PC-9 (cell line): ENCODE results near the gene EMP2. TPM values are rescaled to one million over a fixed set of nuclear protein-coding genes. Genes with fewer than 3 reads are reported as not detected.

Experiments
- BruUV-seq: library from RNA; stranded (reverse); fragments of 400-500 nt; replicated peaks from 2 replicates; lab custom pipeline; 2021; lab: Mats Ljungman, UMichigan
- CTCF ChIA-PET: fragments of 300-600 bp; sonication (Branson Sonifier 250); formaldehyde crosslinking; loops from one replicate; lab custom pipeline; 2022; ENCODE audit warnings: antibody characterized with exemption; lab: Charles Lee
- POLR2A ChIA-PET: fragments of 300-600 bp; sonication (Branson Sonifier 250); formaldehyde crosslinking; loops from one replicate; lab custom pipeline; 2022; ENCODE audit warnings: antibody characterized with exemption; ENCODE audit not compliant: unreplicated experiment; lab: Charles Lee
- DNase-seq, 2 experiments: peaks; one replicate each; pipeline versions ENCODE4 v3.0.0 to v3.0.0-alpha.2; 2015 to 2022; ENCODE audit warnings: mixed read lengths in 1 of 2
- H2AFZ ChIP-seq: fragments of 200-600 bp; sonication (generic); 2 replicates; pipeline ENCODE4 v1.8.1; 2017; ENCODE audit warnings: antibody characterized with exemption
- H3F3A ChIP-seq: fragments of 200-600 bp; sonication (generic); 2 replicates; pipeline ENCODE4 v1.8.1; 2017; ENCODE audit warnings: antibody characterized with exemption, mild to moderate bottlenecking, low read depth; ENCODE audit not compliant: insufficient read depth
- H3K27ac ChIP-seq: fragments of 200-600 bp; sonication (generic); 2 replicates; pipeline ENCODE4 v1.6.1; 2016; ENCODE audit warnings: mixed run types
- H3K27me3 ChIP-seq: fragments of 200-600 bp; sonication (generic); 2 replicates; pipeline ENCODE4 v1.6.1; 2016; ENCODE audit warnings: low read depth, mixed run types; ENCODE audit not compliant: insufficient read depth
- H3K36me3 ChIP-seq: fragments of 200-600 bp; sonication (generic); 2 replicates; pipeline ENCODE4 v1.6.1; 2016; ENCODE audit warnings: low read depth, mixed run types
- H3K4me1 ChIP-seq: fragments of 200-600 bp; sonication (generic); replicated peaks from 2 replicates; pipeline ENCODE4 v1.6.1; 2016; ENCODE audit warnings: mixed run types; ENCODE audit not compliant: insufficient read depth
- H3K4me2 ChIP-seq: fragments of 200-600 bp; sonication (generic); 2 replicates; pipeline ENCODE4 v1.6.1; 2017; ENCODE audit warnings: mixed run types
- H3K4me3 ChIP-seq: fragments of 200-600 bp; sonication (generic); 2 replicates; pipeline ENCODE4 v1.6.1; 2016; ENCODE audit warnings: mixed run types
- H3K79me2 ChIP-seq: fragments of 200-600 bp; sonication (generic); 2 replicates; pipeline ENCODE4 v1.6.1; 2017; ENCODE audit warnings: low read depth, mixed run types
- H3K9me2 ChIP-seq: fragments of 200-600 bp; sonication (generic); 2 replicates; pipeline ENCODE4 v1.8.1; 2017; ENCODE audit warnings: mild to moderate bottlenecking; ENCODE audit not compliant: insufficient read depth
- H3K9me3 ChIP-seq: fragments of 200-600 bp; sonication (generic); 2 replicates; pipeline ENCODE4 v1.8.1; 2016; ENCODE audit warnings: low read depth; ENCODE audit not compliant: insufficient read depth
- H4K20me1 ChIP-seq: fragments of 200-600 bp; sonication (generic); 2 replicates; pipeline ENCODE4 v1.8.1; 2017; ENCODE audit not compliant: insufficient read depth
- EZH2 ChIP-seq: fragments of 200-600 bp; sonication (generic); IDR thresholded peaks from 2 replicates; pipeline ENCODE4 v1.8.0; 2017; ENCODE audit warnings: antibody characterized with exemption, low read depth
- intact Hi-C: fragments of 100-400 bp; cut with micrococcal nuclease; formaldehyde crosslinking; loops from one replicate; pipeline ENCODE4 v1.10.0; 2022; ENCODE audit not compliant: unreplicated experiment
- total RNA-seq: library from RNA; stranded (reverse); gene quantifications from 2 replicates; pipeline ENCODE4 v1.2.3, GENCODE V29; 2021
- TF ChIP-seq, protein P1 (sequence below): fragments of 200-600 bp; sonication (generic); conservative IDR thresholded peaks from 2 replicates; pipeline ENCODE4 v1.6.1; 2017; ENCODE audit warnings: mixed run types, antibody characterized with exemption, mild to moderate bottlenecking, moderate library complexity

Gene EMP2
- total RNA-seq, 1 experiment from 2014 or later, result 137 TPM

DNA sequence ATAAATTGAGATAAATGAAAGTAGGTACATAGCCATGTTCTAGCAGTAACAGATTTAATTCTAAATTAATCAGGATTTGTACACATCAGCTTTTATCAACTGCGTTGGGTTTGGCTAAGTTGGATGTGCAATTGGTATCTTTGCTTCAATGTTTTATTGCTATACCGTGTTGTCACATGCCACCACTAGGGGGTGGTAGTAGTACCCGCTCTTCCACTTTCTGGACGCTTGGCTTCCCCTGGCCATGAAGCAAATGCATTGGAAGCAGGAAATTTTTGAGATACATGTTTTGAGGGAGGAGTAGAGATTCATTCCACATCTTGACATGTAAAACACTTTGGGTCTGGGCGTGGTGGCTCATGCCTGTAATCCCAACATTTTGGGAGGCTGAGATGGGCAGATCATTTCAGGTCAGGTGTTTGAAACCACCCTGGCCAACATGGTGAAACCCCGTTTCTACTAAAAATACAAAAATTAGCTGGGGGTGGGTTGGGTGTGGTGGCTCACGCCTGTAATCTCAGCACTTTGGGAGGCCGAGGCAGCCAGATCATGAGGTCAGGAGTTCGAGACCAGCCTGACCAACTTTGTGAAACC lies 58.6 kb downstream of the EMP2 start:
- Histone ChIP-seq H3K27me3 (no peaks in the 10 kb centered on the region), H3K4me1 (peaks cover 27% of the 10 kb centered on the region), H3K4me3 (no peak overlapping the region), H3K36me3 (0 out of 2 replicates have a peak, but pooled peaks cover 5% of the 10 kb centered on the region), H3K9me2 (no peaks in the 10 kb centered on the region), H3K79me2 (no peaks in the 10 kb centered on the region), H3K9me3 (no peaks in the 10 kb centered on the region), H3K27ac (no peak overlapping the region), H2AFZ (no peak overlapping the region), H3F3A (peaks cover 23% of the 10 kb centered on the region; the same call in 1 of the 2 replicates), H3K4me2 (no peak overlapping the region), H4K20me1 (no peaks in the 10 kb centered on the region)
- BruUV-seq, result no TSS peak
- TF ChIP-seq, protein P1, sequence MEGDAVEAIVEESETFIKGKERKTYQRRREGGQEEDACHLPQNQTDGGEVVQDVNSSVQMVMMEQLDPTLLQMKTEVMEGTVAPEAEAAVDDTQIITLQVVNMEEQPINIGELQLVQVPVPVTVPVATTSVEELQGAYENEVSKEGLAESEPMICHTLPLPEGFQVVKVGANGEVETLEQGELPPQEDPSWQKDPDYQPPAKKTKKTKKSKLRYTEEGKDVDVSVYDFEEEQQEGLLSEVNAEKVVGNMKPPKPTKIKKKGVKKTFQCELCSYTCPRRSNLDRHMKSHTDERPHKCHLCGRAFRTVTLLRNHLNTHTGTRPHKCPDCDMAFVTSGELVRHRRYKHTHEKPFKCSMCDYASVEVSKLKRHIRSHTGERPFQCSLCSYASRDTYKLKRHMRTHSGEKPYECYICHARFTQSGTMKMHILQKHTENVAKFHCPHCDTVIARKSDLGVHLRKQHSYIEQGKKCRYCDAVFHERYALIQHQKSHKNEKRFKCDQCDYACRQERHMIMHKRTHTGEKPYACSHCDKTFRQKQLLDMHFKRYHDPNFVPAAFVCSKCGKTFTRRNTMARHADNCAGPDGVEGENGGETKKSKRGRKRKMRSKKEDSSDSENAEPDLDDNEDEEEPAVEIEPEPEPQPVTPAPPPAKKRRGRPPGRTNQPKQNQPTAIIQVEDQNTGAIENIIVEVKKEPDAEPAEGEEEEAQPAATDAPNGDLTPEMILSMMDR, result peak; percentile 89
- TF ChIP-seq EZH2, result no peak
- intact Hi-C loops, result loop anchor here (1.0 to 5.0 kb wide), 3 partner anchors 59 to 208 kb away; partner anchors contain the start of gene EMP2
- POLR2A ChIA-PET, result interaction anchor here (0.6 kb wide), 1 partner anchor 420 kb away, joined by 3 read pairs; the partner anchor contains the start of gene DEXI
- CTCF ChIA-PET, result interaction anchor here (0.6 to 1.4 kb wide), 6 partner anchors 58 to 1023 kb away, joined by 3 to 5 read pairs (median 4); no protein-coding TSS in a partner anchor
- peak; percentile 67 to 70 for DNase-seq

DNA sequence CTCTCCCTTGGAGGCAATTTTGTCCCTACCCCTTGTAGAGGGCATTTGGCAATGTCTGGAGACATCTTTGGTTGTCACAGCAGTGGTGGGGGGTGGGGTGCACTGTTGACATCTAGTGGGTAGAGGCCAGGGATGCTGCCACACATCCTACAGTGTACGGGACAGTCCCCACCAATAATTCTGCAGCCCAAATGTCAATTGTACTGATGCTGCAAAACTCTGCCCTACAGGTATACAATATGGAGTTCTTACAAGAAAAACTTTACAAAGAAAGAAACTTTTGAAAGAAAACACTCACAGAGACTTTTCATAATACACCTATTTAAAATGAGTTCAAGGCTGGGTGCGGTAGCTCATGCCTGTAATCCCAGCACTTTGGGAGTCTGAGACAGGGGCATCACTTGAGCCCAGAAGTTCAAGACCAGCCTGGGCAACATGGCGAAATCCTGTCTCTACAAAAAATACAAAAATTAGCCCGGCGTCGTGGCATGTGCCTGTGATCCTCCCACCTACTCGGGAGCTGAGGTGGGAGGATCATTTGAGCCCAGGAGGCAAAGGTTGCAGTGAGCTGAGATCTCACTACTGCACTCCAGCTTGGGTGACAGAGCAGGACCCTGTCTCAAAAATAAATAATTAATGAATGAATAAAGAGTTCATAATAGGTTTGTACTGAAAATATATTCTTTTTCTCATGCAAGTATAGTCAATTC lies 59.4 kb downstream of the EMP2 start:
- no TSS peak for BruUV-seq

More for the DNA sequence above, 59.4 kb downstream of the EMP2 start:
- TF ChIP-seq EZH2, result no peak
- TF ChIP-seq, protein P1, result no peak
- no peaks in the 10 kb centered on the region for H3K27me3 ChIP-seq
- no peaks in the 10 kb centered on the region for H3K79me2 ChIP-seq
- no peak for DNase-seq
- peaks cover 23% of the 10 kb centered on the region; the same call in 1 of the 2 replicates for H3F3A ChIP-seq
- no peaks in the 10 kb centered on the region for H4K20me1 ChIP-seq
- H3K9me3 ChIP-seq, result no peaks in the 10 kb centered on the region
- H2AFZ ChIP-seq, result peak overlapping the region; percentile 49; the same call in 1 of the 2 replicates
- intact Hi-C loops, result loop anchor here (1.0 to 5.0 kb wide), 2 partner anchors 146 to 208 kb away; no protein-coding TSS in a partner anchor
- ChIA-PET CTCF (interaction anchor here (0.6 to 1.4 kb wide), 5 partner anchors 58 to 398 kb away, joined by 3 to 5 read pairs (median 4); no protein-coding TSS in a partner anchor), POLR2A (no interaction called here)
- H3K9me2 ChIP-seq, result no peaks in the 10 kb centered on the region
- peak overlapping the region; percentile 48; the same call in 1 of the 2 replicates for H3K4me2 ChIP-seq
- peak overlapping the region; percentile 86; the same call in 1 of the 2 replicates for H3K27ac ChIP-seq
- H3K36me3 ChIP-seq, result 0 out of 2 replicates have a peak, but pooled peaks cover 5% of the 10 kb centered on the region
- H3K4me3 ChIP-seq, result no peak overlapping the region
- peaks cover 27% of the 10 kb centered on the region for H3K4me1 ChIP-seq
